ENCODE data around the gene USP49. TPM values are rescaled to one million over a fixed set of nuclear protein-coding genes. Genes with fewer than 3 reads are reported as not detected.
"Not testable (repeated sequence)": the region's sequence is repeated elsewhere in the genome, so short reads cannot be mapped to it uniquely, and the experiment has no call there.

USP49 gene
- total RNA-seq, 6 experiments from 2014 or later = 1.7 to 2.3 (median 2.0) TPM

DNA sequence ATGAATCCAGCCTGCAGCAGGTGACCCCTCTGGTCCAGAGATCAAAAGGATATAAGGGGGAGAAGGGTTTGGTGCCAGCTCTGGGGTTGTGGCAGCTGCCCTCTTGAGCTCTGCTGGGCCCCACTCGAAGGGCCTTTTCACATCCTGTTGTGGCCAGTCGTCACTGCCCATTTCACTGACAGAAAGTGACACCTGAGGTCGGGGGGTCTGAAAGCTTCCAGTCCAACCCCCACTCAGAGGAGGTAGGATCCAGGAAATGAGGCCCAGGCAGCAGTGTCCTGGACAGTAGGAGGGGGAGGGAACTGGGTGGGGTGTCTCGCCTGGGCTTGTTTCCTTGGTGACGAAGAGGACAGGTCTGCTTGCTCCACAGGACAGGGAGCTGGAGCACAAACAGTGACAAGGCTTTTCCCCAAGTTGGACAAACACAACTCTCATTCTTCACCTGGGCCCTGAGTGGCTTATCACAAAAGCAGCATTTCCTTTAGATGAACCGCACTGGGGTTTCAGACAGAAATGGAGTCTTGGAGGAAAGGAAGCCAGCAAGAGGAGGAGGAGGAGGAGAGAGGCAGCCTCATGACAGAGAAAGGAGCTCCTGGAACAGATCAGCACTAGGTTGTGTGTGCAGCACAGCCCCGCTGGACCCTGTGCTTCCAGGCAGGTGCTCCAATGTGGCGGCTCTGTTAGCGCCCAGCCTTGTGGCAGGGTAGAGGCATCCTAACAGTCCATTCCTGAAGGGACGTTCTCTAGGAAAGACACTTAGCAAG is 126.4 kb downstream of the USP49 start:
- no peak for DNase-seq
- H3K36me3 Mint-ChIP-seq (ENCODE audit: low read depth) = no peaks in the 10 kb centered on the region; the same call in 1 of the 2 replicates

DNA sequence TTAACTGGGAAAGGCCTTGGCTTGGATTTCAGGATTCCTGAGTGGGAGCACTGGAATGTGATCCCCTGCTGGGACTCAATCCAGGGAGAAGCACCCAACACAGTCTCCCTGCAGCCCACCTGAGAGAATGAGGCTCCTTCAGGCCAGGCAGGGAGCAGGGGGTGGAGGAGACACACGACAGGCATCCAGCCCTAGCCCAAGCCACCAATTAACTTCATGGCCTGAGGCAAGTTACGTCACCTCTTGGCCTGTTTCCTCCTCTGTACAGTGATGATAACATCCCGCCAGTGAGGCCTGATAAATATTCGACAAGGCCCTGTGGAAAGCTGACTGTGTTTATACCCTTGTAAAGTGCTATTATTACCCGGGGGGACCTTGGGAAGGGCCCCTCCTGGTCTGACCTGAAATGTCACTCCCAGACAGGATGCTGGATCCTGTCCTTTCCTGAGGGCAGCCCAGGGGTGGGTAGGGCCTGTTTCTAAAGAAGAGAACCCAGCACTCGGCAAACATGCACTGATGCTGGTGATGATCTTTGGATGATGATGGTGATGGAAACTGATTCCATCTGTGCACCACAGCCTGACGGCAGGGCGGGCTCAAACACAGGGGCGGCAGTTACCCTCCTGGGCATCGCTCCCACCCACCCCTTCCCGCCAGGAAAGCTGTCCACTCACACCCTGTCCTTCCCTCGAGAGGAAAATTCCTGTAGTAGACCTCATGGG is 127.9 kb downstream of the USP49 start:
- peaks cover 33% of the 10 kb centered on the region for H3K4me1 Mint-ChIP-seq (ENCODE audit: low read depth)
- no peaks in the 10 kb centered on the region; the same call in 1 of the 2 replicates for H3K36me3 Mint-ChIP-seq (ENCODE audit: low read depth)
- H3K27me3 Mint-ChIP-seq (ENCODE audit: insufficient read depth) = peaks cover 4% of the 10 kb centered on the region
- peak; percentile 92 for DNase-seq
- TF ChIP-seq, protein P1, sequence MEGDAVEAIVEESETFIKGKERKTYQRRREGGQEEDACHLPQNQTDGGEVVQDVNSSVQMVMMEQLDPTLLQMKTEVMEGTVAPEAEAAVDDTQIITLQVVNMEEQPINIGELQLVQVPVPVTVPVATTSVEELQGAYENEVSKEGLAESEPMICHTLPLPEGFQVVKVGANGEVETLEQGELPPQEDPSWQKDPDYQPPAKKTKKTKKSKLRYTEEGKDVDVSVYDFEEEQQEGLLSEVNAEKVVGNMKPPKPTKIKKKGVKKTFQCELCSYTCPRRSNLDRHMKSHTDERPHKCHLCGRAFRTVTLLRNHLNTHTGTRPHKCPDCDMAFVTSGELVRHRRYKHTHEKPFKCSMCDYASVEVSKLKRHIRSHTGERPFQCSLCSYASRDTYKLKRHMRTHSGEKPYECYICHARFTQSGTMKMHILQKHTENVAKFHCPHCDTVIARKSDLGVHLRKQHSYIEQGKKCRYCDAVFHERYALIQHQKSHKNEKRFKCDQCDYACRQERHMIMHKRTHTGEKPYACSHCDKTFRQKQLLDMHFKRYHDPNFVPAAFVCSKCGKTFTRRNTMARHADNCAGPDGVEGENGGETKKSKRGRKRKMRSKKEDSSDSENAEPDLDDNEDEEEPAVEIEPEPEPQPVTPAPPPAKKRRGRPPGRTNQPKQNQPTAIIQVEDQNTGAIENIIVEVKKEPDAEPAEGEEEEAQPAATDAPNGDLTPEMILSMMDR (IDR thresholded peaks at IDR 0.05) = no peak
- H3K4me3 Mint-ChIP-seq = no peak overlapping the region; the same call in 1 of the 2 replicates
- peak overlapping the region; percentile 77 for H3K27ac Mint-ChIP-seq
- no peaks in the 10 kb centered on the region for H3K9me3 Mint-ChIP-seq

More for the DNA sequence above, 126.4 kb downstream of the USP49 start:
- Mint-ChIP-seq H3K9me3 (no peaks in the 10 kb centered on the region), H3K4me1 (ENCODE audit: low read depth) (peaks cover 33% of the 10 kb centered on the region), H3K27ac (peak overlapping the region; percentile 53), H3K4me3 (no peak overlapping the region), H3K27me3 (ENCODE audit: insufficient read depth) (peaks cover 1% of the 10 kb centered on the region)
- TF ChIP-seq, protein P1 (IDR thresholded peaks at IDR 0.05) = no peak

DNA sequence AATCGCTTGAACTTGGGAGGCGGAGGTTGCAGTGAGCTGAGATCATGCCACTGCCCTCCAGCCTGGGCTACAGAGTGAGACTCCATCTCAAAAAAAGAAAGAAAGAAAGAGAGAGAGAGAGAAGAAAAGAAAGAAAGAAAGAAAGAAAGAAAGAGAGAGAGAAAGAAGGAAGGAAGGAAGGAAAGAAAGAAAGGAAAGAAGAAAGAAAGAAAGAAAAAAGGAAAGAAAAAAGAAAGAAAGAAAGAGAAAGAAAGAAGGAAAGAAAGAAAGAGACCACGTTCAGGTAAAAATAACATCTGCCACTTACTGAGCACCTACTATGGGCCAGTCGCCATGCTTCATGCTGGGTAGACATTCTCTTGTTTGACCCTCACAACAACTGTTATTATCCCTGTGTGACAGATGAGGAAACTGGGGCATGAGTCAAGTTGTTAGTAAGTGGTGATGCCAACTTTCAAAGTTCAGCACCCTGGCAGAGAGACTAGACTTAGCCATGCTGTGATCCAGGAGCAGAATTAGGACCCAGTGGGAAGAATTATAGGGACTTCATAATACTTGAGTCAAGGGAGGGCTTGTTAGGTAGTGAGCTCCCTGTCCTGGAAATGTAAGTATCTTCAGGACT is 129.0 kb downstream of the USP49 start:
- H3K36me3 Mint-ChIP-seq (ENCODE audit: low read depth); H3K9me3 Mint-ChIP-seq; DNase-seq; H3K27ac Mint-ChIP-seq; H3K4me3 Mint-ChIP-seq; H3K27me3 Mint-ChIP-seq (ENCODE audit: insufficient read depth): not testable (repeated sequence)
- H3K4me1 Mint-ChIP-seq (ENCODE audit: low read depth) = peaks cover 33% of the 10 kb centered on the region

DNA sequence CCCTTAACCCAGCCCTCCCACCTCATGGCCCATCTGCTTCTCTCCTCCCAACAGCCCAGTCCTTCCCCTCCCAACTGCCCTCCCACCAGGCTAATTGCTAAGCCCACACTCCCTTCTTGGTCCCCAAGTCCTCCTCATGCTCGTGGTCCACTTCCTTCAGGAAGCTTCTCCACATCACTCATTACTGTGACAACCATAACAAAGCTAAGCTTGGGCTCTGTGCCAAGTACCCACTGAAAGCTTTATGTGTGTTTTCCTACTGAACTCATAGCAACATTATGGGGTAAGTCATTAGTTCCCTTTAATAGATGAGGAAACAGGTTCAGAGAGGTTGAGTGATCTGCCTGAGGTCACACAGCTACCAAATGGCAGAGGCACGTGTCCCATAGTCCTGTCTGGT is 131.7 kb downstream of the USP49 start:
- Mint-ChIP-seq H3K9me3 (no peaks in the 10 kb centered on the region), H3K27ac (no peak overlapping the region), H3K4me1 (ENCODE audit: low read depth) (peaks cover 27% of the 10 kb centered on the region), H3K4me3 (no peak overlapping the region), H3K36me3 (ENCODE audit: low read depth) (no peaks in the 10 kb centered on the region), H3K27me3 (ENCODE audit: insufficient read depth) (peaks cover 10% of the 10 kb centered on the region)
- TF ChIP-seq, protein P1 (IDR thresholded peaks at IDR 0.05) = no peak
- DNase-seq = no peak

DNA sequence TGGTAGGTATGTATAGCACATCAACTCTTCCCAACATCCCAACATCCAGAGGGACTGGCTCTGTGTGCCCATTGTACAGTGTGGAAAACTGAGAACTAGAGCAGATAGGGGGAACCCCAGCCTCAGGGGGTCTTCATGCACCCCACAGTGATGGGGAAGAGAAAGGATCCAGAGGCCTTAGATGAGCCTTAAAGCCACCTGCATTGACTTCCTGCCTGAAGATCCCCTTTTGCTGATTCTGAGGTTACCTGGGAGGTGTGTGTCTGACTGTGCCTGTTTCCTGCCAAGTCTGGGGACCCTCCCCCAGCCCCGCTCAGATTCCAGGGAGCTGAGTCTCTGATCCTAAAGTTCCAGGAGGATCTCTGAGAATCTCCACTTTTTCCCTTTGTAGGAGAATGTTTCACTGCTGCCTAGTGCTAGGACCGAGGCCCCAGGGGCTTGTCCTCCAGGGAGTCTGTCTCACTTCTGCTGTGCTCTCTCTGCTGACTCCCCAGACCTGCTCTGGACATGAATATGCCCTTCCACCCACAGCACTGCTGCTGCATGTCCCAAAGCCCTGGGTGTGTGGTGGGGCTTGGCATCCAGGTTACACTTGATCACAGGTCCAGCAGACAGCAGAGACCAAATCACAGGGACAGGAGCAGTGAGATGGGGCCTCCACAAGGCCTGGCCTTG is 135.1 kb downstream of the USP49 start:
- TF ChIP-seq, protein P1 (IDR thresholded peaks at IDR 0.05) = no peak
- Mint-ChIP-seq H3K27ac (no peak overlapping the region), H3K9me3 (no peaks in the 10 kb centered on the region), H3K27me3 (ENCODE audit: insufficient read depth) (peaks cover 8% of the 10 kb centered on the region), H3K4me3 (no peak overlapping the region), H3K4me1 (ENCODE audit: low read depth) (no peaks in the 10 kb centered on the region), H3K36me3 (ENCODE audit: low read depth) (no peaks in the 10 kb centered on the region)
- DNase-seq = no peak

Measured in HFFc6 (cell line).